Left colon (tissue), 2 donors: ENCODE data around the gene MRPS22. TPM values are rescaled to one million over a fixed set of nuclear protein-coding genes. Genes with fewer than 3 reads are reported as not detected.

Source experiments
- ATAC-seq: fragments of 200-7000 bp; cut with Tn5 transposase; one replicate; pipeline ENCODE4 v1.9.1; 2020; ENCODE audit warnings: mild to moderate bottlenecking, moderate library complexity
- DNase-seq, 2 donors: peaks; one replicate each; pipeline ENCODE4 v3.0.0-alpha.2; 2020
- intact Hi-C, 2 donors: fragments of 100-400 bp; cut with DNase I in 1 of 2; cut with micrococcal nuclease in 1 of 2; formaldehyde crosslinking; loops; one replicate each; pipeline versions ENCODE4 v1.11.2 to v1.14.0; 2022; cut with DNase I, micrococcal nuclease
- total RNA-seq, 2 donors: library from RNA; stranded (reverse); fragmentation: NEBNext Ultra II Directional; extraction: Animal tissue kit (Norgen Biotek cat#: 25700); gene quantifications; one replicate each; pipeline ENCODE4 v1.2.1, GENCODE V29; 2021
- donor health status: DM: no; HTN: no; CAD: no.
- donor health status: DM: yes; HTN: yes; CAD: no.

MRPS22 gene
- total RNA-seq, 2 donors from 2014 or later, result 48.3 to 48.7 TPM

DNA sequence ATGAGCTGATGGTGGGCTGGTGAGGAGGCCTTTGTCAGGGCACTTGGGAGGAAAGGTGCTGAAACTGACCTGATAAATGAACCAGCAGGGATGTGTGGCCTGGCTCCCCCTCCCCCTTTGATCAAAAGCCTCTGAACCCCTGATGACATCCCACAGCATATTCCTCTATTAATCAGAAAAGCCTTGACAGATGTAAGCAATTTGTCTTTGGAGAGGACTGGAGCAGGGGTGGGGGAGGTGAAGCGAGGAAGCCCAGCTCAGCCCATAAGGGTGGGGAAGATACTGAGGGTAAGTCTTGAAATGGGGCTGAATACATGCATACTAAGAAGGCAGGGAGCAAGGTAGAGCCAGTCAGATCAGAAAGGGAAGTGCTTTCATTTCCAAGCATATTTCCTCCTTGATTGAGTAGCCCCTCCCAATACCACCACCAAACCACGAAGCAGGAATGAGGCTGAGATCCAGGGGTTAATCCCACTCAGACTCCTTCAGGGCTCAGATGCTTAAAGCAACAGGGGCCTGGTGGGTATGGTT is 34.7 kb upstream of the MRPS22 start:
- ATAC-seq (no peak), DNase-seq (no peak)
- intact Hi-C loops, result no loop called here

- DNase-seq (no peak), ATAC-seq (no peak)
- intact Hi-C loops, result no loop called here
Measured at GRCh38 chr3:139309880-139310279, 33.9 kb upstream of the MRPS22 start.

GRCh38 chr3:139310474-139310933 is 33.3 kb upstream of the MRPS22 start:
- no peak for ATAC-seq
- intact Hi-C loops, result no loop called here
- no peak for DNase-seq

DNA sequence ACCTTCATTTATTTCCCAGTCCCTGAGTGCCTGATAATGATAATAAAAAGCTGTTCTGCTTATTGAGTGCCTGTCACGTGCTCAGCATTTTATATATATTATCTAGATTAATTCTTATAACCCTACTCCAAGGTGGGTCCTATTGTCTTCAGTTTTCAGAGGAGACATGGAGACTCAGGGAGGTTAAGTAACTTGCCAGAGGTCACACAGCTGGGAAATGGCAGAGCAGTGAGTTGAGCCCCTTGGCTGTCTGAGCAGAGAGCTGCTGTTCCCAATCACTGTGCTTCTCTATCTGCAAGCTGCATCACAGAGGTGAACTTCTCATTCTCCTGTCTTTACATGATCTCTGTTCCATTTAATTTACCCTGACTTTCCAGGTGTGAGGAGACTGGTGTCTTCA is 32.3 kb upstream of the MRPS22 start:
- DNase-seq (no peak), ATAC-seq (no peak)
- intact Hi-C loops, result no loop called here

GRCh38 chr3:139312416-139312815 is 31.4 kb upstream of the MRPS22 start:
- intact Hi-C loops, result no loop called here
- ATAC-seq (no peak), DNase-seq (no peak)

DNA sequence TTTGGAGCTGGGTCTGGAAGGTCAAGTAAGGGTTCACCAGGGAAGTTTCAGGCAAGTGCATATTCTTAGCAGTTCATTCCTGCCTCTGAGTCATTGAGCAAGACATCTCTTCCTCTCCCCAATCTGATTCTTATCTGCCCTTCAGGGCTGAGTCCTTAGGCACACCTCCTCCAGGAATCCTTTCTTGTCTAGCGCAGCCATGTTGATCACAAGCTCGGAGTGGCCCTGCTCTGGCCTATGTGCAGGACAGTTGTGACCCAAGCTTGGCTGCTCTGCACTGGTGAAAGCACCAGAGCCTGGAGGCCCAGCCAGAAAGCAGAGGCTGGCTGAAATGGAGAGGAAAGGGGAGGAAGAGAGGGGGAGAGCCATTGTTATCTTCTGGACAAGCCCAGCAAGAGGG is 30.9 kb upstream of the MRPS22 start:
- no peak for DNase-seq
- ATAC-seq, result no peak
- intact Hi-C loops, result no loop called here

DNA sequence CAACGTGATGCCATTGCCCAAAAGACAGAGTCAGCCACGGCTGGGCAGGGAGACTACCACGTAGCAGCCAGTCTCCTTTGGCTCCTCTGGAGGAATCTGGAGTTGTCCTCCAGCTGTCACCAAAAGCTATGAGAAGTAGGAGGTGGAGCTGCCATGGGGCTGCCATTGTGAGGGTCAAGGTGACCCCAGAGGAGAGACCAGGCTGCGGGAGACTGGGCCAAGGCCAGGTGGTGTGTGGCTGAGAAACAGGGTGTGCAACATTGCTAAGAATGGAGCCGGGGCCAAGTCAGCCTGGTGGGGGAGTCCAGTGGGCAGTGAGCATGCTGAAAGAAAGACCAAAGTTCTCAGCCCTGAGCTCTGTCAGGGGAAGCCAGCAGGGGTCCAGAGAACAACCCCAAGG is 29.9 kb upstream of the MRPS22 start:
- intact Hi-C loops, result no loop called here
- no peak for DNase-seq

GRCh38 chr3:139317215-139317614 is 26.6 kb upstream of the MRPS22 start:
- DNase-seq (no peak), ATAC-seq (no peak)
- intact Hi-C loops, result no loop called here

More for the DNA sequence above, 29.9 kb upstream of the MRPS22 start:
- ATAC-seq, result no peak

GRCh38 chr3:139317660-139318430 is 26.0 kb upstream of the MRPS22 start:
- no peak for DNase-seq
- intact Hi-C loops, result no loop called here
- no peak for ATAC-seq

DNA sequence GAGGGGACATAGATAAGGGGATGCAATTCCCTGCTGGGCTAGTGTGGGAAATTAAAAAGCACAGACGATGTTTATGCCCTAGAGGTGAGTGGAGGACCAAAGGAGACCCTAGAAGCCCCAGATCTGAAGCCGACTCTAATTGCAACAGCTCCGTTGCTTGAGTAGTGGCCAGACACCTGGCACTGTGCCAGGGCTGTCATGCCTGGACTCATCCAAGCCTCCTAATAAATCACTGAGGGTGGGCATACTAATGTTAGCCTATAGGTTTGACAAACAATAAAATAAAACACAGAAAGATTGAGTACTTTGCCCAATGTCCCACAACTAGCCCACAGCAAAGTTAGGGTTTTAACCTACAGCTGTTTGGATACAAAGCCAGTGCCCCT is 25.4 kb upstream of the MRPS22 start:
- DNase-seq, result no peak
- ATAC-seq, result no peak
- intact Hi-C loops, result no loop called here

DNA sequence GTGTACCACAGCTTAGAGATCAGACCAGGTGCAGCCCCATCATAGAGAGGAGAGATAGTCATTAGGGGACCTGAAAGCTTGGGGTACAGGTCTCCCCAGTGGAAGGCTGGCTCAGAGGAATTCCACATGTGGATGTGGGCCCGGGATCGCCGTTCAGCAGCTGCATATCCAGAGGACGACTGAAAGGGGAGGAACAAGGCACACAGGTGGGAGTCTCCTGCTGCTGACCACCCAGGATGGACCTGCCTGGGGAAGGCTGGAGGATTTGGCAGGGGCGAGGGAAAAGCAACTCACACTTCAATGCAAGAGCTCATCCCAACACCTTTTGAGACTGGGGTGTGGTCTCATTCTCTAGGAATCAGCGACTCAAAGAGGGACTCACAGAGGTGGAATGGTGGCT is 25.0 kb upstream of the MRPS22 start:
- ATAC-seq, result no peak
- intact Hi-C loops, result no loop called here
- DNase-seq, result no peak

DNA sequence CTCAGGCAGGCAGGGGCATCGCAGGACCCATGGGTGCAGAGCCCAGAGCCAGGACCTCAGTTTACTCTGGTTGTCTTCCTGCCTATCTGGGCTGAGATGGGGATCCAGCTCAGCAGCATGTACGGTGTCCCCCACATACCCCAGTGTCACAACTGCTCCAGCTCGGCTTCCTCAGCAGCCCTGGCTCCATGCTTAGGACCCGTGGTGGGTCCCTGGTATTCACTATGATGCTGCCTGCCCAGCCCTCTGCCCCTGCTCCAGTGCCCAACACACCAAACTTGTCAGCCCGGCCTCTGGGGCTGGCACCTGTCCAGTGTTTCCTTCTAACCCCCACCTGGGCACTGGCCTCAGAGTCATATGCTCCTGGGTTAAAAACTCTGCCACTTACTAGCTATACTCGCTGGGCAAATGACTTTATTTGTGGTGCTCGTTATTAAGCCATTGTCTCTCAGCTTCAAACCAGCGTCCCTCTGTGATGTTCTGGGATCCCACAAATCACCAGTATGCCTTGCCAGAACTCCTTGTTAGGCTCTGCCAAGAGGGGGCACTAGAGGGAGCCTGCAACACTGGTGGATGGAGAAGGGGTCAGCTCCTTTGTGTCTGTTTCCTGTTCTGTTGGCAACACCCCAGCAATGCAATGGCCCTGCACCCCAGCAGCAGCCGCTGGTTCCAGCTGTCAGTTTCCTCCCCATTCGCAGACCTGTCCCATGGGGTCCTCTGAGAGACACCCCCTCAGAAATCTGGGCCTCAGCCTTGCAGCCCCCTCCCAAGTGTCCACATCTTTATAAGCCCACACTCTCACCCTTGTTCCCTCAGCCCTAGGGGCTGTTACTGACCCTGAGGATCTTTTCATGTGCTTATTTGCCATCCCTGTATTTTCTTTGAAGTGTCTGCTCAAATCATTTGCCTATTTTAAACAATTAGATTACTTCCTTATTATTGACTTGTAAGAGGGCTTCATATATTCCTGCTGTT is 24.1 kb upstream of the MRPS22 start:
- no peak for DNase-seq
- intact Hi-C loops, result no loop called here
- ATAC-seq, result no peak

DNA sequence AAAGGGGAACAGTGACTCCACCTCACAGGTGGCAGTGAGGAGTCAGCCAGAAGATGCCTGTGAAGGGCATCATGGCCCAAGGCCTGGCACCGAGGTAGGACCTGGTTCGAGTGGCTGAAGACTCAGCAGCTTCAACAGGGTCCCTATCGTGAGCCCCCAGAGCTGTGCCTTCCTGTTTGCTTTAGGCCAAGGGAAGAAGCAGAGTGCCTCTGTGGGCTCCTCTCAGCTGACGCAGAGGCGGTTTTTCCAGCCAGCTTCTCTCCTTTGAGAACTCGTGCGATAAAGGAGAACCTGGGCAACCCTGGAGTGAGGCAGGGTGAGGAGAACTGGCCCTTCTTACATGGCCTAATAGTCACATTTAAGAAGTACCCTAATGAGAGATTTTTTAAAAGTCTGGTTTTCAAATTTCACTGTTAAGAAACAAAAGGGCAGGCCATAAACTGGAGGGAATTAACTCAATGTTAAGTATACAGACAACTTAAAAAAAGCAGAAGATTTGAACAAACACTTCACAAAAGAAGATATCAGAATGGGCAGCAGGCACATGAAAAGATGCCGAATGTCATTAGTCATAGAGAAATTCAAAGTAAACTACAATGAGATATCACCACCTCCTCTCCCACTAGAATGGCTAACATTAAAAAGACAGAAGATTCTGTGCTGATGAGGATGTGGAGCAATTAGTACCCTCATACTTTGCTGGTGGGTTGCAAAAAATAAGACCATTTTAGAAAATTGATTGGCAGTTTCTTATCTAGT is 23.1 kb upstream of the MRPS22 start:
- intact Hi-C loops, result no loop called here
- no peak for DNase-seq

GRCh38 chr3:139322346-139322745 is 21.5 kb upstream of the MRPS22 start:
- DNase-seq, result no peak
- intact Hi-C loops, result no loop called here
- ATAC-seq, result no peak

More for the DNA sequence above, 23.1 kb upstream of the MRPS22 start:
- ATAC-seq, result no peak

- intact Hi-C loops, result no loop called here
- DNase-seq, result no peak
Measured at GRCh38 chr3:139323146-139323545, 20.7 kb upstream of the MRPS22 start.

GRCh38 chr3:139324456-139324855 is 19.4 kb upstream of the MRPS22 start:
- intact Hi-C loops, result no loop called here
- DNase-seq, result no peak
- ATAC-seq, result no peak

More at GRCh38 chr3:139323146-139323545, 20.7 kb upstream of the MRPS22 start:
- ATAC-seq, result no peak

DNA sequence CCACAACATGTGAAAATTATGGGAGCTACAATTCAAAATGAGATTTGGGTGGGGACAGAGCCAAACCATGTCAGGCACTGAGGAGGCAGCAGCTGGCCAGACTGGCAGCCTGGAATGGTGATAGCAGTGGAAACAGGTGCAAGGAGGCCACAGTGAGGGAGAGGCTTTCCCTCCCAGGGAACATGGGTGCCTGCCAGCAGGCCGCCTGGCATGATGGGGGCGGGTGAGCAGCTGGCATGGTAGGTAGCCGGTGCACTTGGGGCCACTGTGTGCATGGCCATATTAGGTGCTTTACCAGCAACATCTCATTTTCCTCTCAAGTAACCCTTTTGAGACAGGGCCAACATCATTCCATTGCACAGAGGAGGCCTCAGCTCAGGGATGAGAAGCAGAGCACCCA is 18.3 kb upstream of the MRPS22 start:
- ATAC-seq (no peak), DNase-seq (no peak)
- intact Hi-C loops, result loop anchor here in 1 of 2 donors (5.0 kb wide), 2 partner anchors 213 to 388 kb away; no protein-coding TSS in a partner anchor

GRCh38 chr3:139326131-139326530 is 17.7 kb upstream of the MRPS22 start:
- DNase-seq (no peak), ATAC-seq (no peak)
- intact Hi-C loops, result loop anchor here in 1 of 2 donors (5.0 kb wide), 2 partner anchors 214 to 389 kb away; no protein-coding TSS in a partner anchor

DNA sequence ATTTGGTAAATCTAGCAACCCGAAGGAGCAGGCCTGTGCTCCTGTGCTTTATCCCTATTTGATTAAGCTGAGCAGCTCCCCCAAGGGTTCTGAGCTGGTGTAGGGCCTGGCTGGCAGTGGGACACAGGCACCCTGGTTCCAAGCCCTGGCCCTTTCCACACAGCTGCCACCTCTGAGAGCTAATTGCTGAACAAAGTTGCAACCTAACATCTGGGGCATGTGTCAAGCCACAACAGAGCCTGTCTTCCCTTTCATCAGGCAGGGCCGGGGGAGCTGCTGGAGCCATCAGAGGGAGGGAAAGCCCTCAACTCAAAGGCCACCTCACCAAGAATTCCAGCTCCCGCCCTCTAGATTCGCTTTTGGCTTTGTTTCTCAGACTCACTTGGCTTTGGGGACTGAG is 17.1 kb upstream of the MRPS22 start:
- ATAC-seq (no peak), DNase-seq (no peak)
- intact Hi-C loops, result loop anchor here in 1 of 2 donors (5.0 kb wide), 2 partner anchors 214 to 389 kb away; no protein-coding TSS in a partner anchor
